ENCODE measurements around the gene SEMA6A. TPM values are rescaled to one million over a fixed set of nuclear protein-coding genes. Genes with fewer than 3 reads are reported as not detected.

SEMA6A gene
- total and polyA plus RNA-seq, 4 donors, result 3.7 to 11.4 (median 5.6) TPM

DNA sequence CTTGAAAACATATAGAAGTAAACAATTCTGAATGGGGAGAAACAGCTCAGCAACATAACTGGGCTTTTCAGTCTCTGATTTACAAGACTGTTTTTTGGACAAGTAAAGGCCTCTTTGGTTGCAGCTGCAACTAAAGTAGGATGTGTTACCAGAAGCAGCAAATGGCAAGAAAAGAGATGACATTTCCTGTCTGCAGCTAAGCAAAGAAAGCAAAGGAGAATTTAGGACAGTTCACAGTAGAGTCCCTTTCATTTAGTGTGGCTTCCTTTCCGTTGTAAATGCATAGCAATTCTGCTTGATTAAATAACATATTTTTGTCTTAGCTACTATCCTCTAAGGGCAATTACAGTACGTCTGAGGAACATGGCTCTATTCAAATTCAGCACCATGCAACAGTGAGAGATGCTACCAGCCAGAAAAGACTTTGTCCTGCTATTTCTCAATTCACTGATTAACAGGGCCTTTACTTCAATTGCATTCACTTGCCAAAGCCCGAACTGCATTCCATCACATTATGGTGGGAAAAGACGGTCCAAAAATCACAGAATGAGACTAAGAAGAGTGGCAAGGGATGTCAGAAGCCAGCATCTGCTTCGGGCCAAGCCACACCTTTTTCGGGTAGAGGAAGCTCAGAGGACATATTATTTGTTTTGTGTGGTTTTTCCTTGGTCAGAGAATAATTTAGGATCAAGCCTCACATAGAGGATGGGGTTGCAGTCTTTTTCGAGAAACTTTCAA lies 107.7 kb downstream of the SEMA6A start:
- Histone ChIP-seq H3K4me3 (ENCODE audit: low read depth in 1 of 3, low read length in 3 of 3) (no peak overlapping the region), H3K9ac (ENCODE audit: low read depth in 1 of 2, low read length in 2 of 2) (no peak overlapping the region), H3K4me1 (ENCODE audit: control insufficient read depth in 4 of 4, insufficient read depth in 4 of 4, low read length in 3 of 4) (no peaks in the 10 kb centered on the region), H3K27me3 (ENCODE audit: control insufficient read depth in 4 of 4, insufficient read depth in 4 of 4, low read length in 3 of 4) (no peaks in the 10 kb centered on the region), H3K9me3 (ENCODE audit: control insufficient read depth in 4 of 4, low read length in 3 of 4) (peaks cover 0 to 2% (median 1%) of the 10 kb centered on the region in 4 donors), H3K27ac (ENCODE audit: low read depth in 1 of 2, low read length in 2 of 2) (no peak overlapping the region), H3K36me3 (ENCODE audit: control insufficient read depth in 4 of 4, insufficient read depth in 3 of 4, low read depth in 1 of 4, low read length in 3 of 4) (peaks cover 0 to 3% (median 0%) of the 10 kb centered on the region in 4 donors)
- TF ChIP-seq RAD21 (IDR thresholded peaks at IDR 0.05) (no peak), SP1 (IDR thresholded peaks at IDR 0.05) (no peak), MAX (IDR thresholded peaks at IDR 0.05) (no peak), TAF1 (conservative IDR thresholded peaks at IDR 0.05) (no peak), FOXA1 (IDR thresholded peaks at IDR 0.05) (no peak), CTCF (IDR thresholded peaks at IDR 0.05; ENCODE audit: low read depth, low read length, missing input control) (no peak), EGR1 (IDR thresholded peaks at IDR 0.05; ENCODE audit: low read depth in 2 of 2) (no peak), HNF4G (IDR thresholded peaks at IDR 0.05) (no peak), FOXA2 (IDR thresholded peaks at IDR 0.05) (no peak), NR2F2 (IDR thresholded peaks at IDR 0.05) (no peak), YY1 (IDR thresholded peaks at IDR 0.05) (no peak), GABPA (IDR thresholded peaks at IDR 0.05 in 1 of 2, conservative IDR thresholded peaks at IDR 0.05 in 1 of 2) (no peak), ATF3 (IDR thresholded peaks at IDR 0.05) (no peak), JUND (IDR thresholded peaks at IDR 0.05) (no peak)
- TF ChIP-seq, protein P1, sequence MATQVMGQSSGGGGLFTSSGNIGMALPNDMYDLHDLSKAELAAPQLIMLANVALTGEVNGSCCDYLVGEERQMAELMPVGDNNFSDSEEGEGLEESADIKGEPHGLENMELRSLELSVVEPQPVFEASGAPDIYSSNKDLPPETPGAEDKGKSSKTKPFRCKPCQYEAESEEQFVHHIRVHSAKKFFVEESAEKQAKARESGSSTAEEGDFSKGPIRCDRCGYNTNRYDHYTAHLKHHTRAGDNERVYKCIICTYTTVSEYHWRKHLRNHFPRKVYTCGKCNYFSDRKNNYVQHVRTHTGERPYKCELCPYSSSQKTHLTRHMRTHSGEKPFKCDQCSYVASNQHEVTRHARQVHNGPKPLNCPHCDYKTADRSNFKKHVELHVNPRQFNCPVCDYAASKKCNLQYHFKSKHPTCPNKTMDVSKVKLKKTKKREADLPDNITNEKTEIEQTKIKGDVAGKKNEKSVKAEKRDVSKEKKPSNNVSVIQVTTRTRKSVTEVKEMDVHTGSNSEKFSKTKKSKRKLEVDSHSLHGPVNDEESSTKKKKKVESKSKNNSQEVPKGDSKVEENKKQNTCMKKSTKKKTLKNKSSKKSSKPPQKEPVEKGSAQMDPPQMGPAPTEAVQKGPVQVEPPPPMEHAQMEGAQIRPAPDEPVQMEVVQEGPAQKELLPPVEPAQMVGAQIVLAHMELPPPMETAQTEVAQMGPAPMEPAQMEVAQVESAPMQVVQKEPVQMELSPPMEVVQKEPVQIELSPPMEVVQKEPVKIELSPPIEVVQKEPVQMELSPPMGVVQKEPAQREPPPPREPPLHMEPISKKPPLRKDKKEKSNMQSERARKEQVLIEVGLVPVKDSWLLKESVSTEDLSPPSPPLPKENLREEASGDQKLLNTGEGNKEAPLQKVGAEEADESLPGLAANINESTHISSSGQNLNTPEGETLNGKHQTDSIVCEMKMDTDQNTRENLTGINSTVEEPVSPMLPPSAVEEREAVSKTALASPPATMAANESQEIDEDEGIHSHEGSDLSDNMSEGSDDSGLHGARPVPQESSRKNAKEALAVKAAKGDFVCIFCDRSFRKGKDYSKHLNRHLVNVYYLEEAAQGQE (IDR thresholded peaks at IDR 0.05), result no peak
- no peak for DNase-seq (ENCODE audit: low spot score)
- WGBS, result 86% methylated on average over 7 of the region's 7 CpGs

- no peak for DNase-seq (ENCODE audit: low spot score)
- H3K27ac ChIP-seq (ENCODE audit: low read depth in 1 of 2, low read length in 2 of 2), result no peak overlapping the region
- H3K9ac ChIP-seq (ENCODE audit: low read depth in 1 of 2, low read length in 2 of 2), result no peak overlapping the region
- peaks cover 0 to 2% (median 1%) of the 10 kb centered on the region in 4 donors for H3K9me3 ChIP-seq (ENCODE audit: control insufficient read depth in 4 of 4, low read length in 3 of 4)
- H3K4me3 ChIP-seq (ENCODE audit: low read depth in 1 of 3, low read length in 3 of 3), result no peak overlapping the region
- WGBS, result 98% methylated on average over 3 of the region's 3 CpGs
- no peak for TF ChIP-seq GABPA (IDR thresholded peaks at IDR 0.05 in 1 of 2, conservative IDR thresholded peaks at IDR 0.05 in 1 of 2)
- TF ChIP-seq JUND (IDR thresholded peaks at IDR 0.05), result no peak
- TF ChIP-seq, protein P1 (IDR thresholded peaks at IDR 0.05), result no peak
- TF ChIP-seq FOXA1 (IDR thresholded peaks at IDR 0.05), result no peak
- TF ChIP-seq, protein P2, sequence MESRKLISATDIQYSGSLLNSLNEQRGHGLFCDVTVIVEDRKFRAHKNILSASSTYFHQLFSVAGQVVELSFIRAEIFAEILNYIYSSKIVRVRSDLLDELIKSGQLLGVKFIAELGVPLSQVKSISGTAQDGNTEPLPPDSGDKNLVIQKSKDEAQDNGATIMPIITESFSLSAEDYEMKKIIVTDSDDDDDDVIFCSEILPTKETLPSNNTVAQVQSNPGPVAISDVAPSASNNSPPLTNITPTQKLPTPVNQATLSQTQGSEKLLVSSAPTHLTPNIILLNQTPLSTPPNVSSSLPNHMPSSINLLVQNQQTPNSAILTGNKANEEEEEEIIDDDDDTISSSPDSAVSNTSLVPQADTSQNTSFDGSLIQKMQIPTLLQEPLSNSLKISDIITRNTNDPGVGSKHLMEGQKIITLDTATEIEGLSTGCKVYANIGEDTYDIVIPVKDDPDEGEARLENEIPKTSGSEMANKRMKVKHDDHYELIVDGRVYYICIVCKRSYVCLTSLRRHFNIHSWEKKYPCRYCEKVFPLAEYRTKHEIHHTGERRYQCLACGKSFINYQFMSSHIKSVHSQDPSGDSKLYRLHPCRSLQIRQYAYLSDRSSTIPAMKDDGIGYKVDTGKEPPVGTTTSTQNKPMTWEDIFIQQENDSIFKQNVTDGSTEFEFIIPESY (IDR thresholded peaks at IDR 0.05), result no peak
- no peak for TF ChIP-seq YY1 (IDR thresholded peaks at IDR 0.05)
- H3K27me3 ChIP-seq (ENCODE audit: control insufficient read depth in 4 of 4, insufficient read depth in 4 of 4, low read length in 3 of 4), result no peaks in the 10 kb centered on the region
- peaks cover 0 to 3% (median 0%) of the 10 kb centered on the region in 4 donors for H3K36me3 ChIP-seq (ENCODE audit: control insufficient read depth in 4 of 4, insufficient read depth in 3 of 4, low read depth in 1 of 4, low read length in 3 of 4)
- no peaks in the 10 kb centered on the region for H3K4me1 ChIP-seq (ENCODE audit: control insufficient read depth in 4 of 4, insufficient read depth in 4 of 4, low read length in 3 of 4)
Measured at GRCh38 chr5:116465411-116465810, 109.2 kb downstream of the SEMA6A start.

Data from liver (tissue), 9 donors.